Smooth muscle cell (in vitro differentiated cells): Measurements from ENCODE around the gene PGP. TPM values are rescaled to one million over a fixed set of nuclear protein-coding genes. Genes with fewer than 3 reads are reported as not detected.

ENCODE experiments used
- DNase-seq: peaks from one replicate; lab custom pipeline; 2025; ENCODE audit not compliant: unreplicated experiment; lab: John Stamatoyannopoulos, UW
- H2AFZ ChIP-seq: fragments of 200-600 bp; sonication (generic); 2 replicates; pipeline ENCODE4 v1.6.0; 2016; ENCODE audit warnings: antibody characterized with exemption, low read depth, mild to moderate bottlenecking
- H3F3A ChIP-seq: fragments of 200-600 bp; sonication (generic); 2 replicates; pipeline ENCODE4 v1.6.0; 2017; ENCODE audit warnings: antibody characterized with exemption, low read depth
- H3K27ac ChIP-seq: fragments of 200-600 bp; sonication (generic); 2 replicates; pipeline ENCODE4 v1.5.1; 2016; ENCODE audit warnings: low read depth, mild to moderate bottlenecking
- H3K27me3 ChIP-seq: fragments of 200-600 bp; sonication (generic); 2 replicates; pipeline ENCODE4 v1.6.1; 2016; ENCODE audit warnings: low read depth, mild to moderate bottlenecking
- H3K36me3 ChIP-seq: fragments of 200-600 bp; sonication (generic); 2 replicates; pipeline ENCODE4 v1.5.1; 2016; ENCODE audit warnings: low read depth
- H3K4me1 ChIP-seq: fragments of 200-600 bp; sonication (generic); 2 replicates; pipeline ENCODE4 v1.5.1; 2016; ENCODE audit warnings: low read depth
- H3K4me2 ChIP-seq: fragments of 200-600 bp; sonication (generic); 2 replicates; pipeline ENCODE4 v1.6.0; 2016; ENCODE audit warnings: mild to moderate bottlenecking
- H3K4me3 ChIP-seq: fragments of 200-600 bp; sonication (generic); 2 replicates; pipeline ENCODE4 v1.5.1; 2016; ENCODE audit warnings: mild to moderate bottlenecking
- H3K79me2 ChIP-seq: fragments of 200-600 bp; sonication (generic); 2 replicates; pipeline ENCODE4 v1.6.0; 2016; ENCODE audit warnings: low read depth, mild to moderate bottlenecking
- H3K9ac ChIP-seq: fragments of 200-600 bp; sonication (generic); 2 replicates; pipeline ENCODE4 v1.6.0; 2016; ENCODE audit warnings: low read depth
- H3K9me3 ChIP-seq: fragments of 200-600 bp; sonication (generic); replicated peaks from 2 replicates; pipeline ENCODE4 v1.5.1; 2016; ENCODE audit warnings: low read depth
- H4K20me1 ChIP-seq: fragments of 200-600 bp; sonication (generic); 2 replicates; pipeline ENCODE4 v1.6.0; 2016; ENCODE audit warnings: low read depth
- WGBS: methylation state at CpG from one replicate; pipeline ENCODE4 v1.1.7; 2016; ENCODE audit warnings: low lambda C conversion rate; 5-methylcytosine and 5-hydroxymethylcytosine counted together
- polyA plus RNA-seq: library from polyadenylated mRNA; unstranded; fragments of >200 nt; fragmentation: Nextera tagmentation; extraction: Ambion mirVana; gene quantifications from 2 replicates; pipeline ENCODE4 v1.2.1, GENCODE V29; 2016
- total RNA-seq: library from RNA; depleted of rRNA; stranded (reverse); fragments of >200 nt; gene quantifications from 2 replicates; pipeline ENCODE4 v1.2.3, GENCODE V29; 2014
- TF ChIP-seq, protein P1 (sequence below): fragments of 200-600 bp; sonication (generic); IDR thresholded peaks from 2 replicates; pipeline ENCODE4 v1.5.1; 2017; ENCODE audit warnings: borderline replicate concordance, mild to moderate bottlenecking, antibody characterized with exemption; ENCODE audit not compliant: insufficient read depth, poor library complexity, severe bottlenecking

The PGP gene
- total and polyA plus RNA-seq, 2 experiments from 2014 or later = 21.6 to 30.1 TPM

- Histone ChIP-seq H3K27me3 (peaks cover 14% of the 10 kb centered on the region), H3K27ac (no peak overlapping the region), H3K4me2 (no peak overlapping the region), H3K9me3 (no peaks in the 10 kb centered on the region), H3F3A (no peaks in the 10 kb centered on the region), H3K4me3 (no peak overlapping the region), H3K36me3 (no peaks in the 10 kb centered on the region), H3K4me1 (peaks cover 12% of the 10 kb centered on the region), H4K20me1 (peaks cover 76% of the 10 kb centered on the region), H2AFZ (no peak overlapping the region), H3K79me2 (peaks cover 14% of the 10 kb centered on the region), H3K9ac (no peak overlapping the region)
- TF ChIP-seq, protein P1, sequence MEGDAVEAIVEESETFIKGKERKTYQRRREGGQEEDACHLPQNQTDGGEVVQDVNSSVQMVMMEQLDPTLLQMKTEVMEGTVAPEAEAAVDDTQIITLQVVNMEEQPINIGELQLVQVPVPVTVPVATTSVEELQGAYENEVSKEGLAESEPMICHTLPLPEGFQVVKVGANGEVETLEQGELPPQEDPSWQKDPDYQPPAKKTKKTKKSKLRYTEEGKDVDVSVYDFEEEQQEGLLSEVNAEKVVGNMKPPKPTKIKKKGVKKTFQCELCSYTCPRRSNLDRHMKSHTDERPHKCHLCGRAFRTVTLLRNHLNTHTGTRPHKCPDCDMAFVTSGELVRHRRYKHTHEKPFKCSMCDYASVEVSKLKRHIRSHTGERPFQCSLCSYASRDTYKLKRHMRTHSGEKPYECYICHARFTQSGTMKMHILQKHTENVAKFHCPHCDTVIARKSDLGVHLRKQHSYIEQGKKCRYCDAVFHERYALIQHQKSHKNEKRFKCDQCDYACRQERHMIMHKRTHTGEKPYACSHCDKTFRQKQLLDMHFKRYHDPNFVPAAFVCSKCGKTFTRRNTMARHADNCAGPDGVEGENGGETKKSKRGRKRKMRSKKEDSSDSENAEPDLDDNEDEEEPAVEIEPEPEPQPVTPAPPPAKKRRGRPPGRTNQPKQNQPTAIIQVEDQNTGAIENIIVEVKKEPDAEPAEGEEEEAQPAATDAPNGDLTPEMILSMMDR = no peak
- no peak for DNase-seq
- WGBS = 95% methylated on average over 39 of the region's 41 CpGs
Measured at GRCh38 chr16:2232094-2232990, 17.7 kb upstream of the PGP start.

DNA sequence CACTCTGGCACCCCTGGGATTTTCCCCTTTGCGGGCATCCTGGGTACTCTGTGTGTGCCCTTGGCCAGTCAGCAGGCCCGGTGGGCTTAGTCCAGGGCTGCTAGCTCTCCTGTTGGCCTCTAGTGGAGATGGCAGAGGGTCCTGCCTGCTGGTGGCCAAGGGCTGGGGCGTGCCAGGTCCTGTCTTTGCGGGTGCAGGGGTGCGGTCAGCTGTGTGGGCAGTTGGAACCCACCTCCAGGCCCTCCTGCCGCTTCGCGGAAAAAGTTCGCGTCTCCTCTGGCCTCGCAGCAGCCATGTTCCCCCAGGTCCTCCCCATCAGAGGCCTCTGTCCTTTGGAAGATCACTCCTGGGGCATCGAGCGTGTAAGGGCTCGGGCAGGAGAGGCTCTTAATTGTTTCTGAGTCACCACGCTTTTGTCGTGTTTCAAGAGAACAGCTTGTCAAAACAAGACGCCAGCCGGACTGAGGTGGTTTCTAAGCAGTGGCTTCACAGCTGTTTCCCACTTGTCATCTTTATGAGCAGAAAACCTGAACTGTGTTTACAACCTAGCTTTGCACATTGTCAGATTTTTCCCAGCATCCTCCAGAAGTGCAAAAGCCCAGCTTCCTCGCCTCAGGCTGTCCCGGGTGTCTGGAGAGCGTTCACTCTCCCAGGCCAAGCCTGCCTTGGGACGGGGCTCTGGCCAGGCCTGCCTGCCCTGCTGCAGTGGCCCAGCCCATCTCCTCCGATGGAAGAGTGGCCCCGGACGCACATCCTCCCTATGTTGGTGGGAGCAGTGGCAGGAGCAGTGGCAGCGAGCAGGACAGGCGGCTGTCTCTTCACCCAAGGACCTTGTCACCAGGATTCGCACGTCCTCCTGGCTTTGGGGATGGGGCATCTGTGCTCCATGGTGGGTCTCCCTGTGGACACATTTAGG, 16.6 kb upstream of the PGP start:
- Histone ChIP-seq H3K27me3 (peaks cover 3% of the 10 kb centered on the region), H4K20me1 (peaks cover 81% of the 10 kb centered on the region), H3K9ac (no peak overlapping the region), H3K9me3 (no peaks in the 10 kb centered on the region), H3K4me1 (peaks cover 2% of the 10 kb centered on the region), H2AFZ (no peak overlapping the region), H3K4me2 (no peak overlapping the region), H3F3A (no peaks in the 10 kb centered on the region), H3K79me2 (peaks cover 24% of the 10 kb centered on the region), H3K36me3 (no peaks in the 10 kb centered on the region), H3K27ac (no peak overlapping the region), H3K4me3 (no peak overlapping the region)
- DNase-seq = no peak
- WGBS = 79% methylated on average over 29 of the region's 29 CpGs
- TF ChIP-seq, protein P1 = no peak

DNA sequence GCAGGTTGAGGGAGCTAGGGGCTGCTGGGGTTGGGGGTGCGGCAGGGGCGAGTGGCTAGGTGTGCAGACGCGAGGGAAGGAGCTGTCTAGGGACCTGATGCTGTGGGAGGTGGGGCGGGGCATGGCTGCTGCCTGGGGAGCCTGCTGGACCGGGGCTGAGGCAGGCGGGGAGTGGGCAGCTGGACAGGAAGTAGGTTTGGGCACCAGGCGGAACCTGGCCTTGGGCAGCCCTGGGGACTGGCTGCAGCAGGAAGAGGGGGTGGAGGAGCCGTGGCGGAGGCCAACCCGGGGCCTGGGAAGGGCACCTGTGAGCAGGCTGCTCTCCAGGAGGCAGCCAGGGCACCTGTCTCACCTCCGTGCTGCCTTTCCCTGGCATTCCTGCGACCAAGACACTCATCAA, 15.7 kb upstream of the PGP start:
- no peaks in the 10 kb centered on the region for H3F3A ChIP-seq
- no peaks in the 10 kb centered on the region for H3K9me3 ChIP-seq
- DNase-seq = no peak
- H3K4me1 ChIP-seq = no peaks in the 10 kb centered on the region
- TF ChIP-seq, protein P1 = no peak
- WGBS = 97% methylated on average over 8 of the region's 13 CpGs
- H2AFZ ChIP-seq = no peak overlapping the region
- no peaks in the 10 kb centered on the region for H3K36me3 ChIP-seq
- peaks cover 33% of the 10 kb centered on the region for H3K79me2 ChIP-seq
- no peak overlapping the region for H3K9ac ChIP-seq
- H3K4me2 ChIP-seq = no peak overlapping the region
- no peak overlapping the region for H3K4me3 ChIP-seq
- no peaks in the 10 kb centered on the region for H3K27me3 ChIP-seq
- peaks cover 78% of the 10 kb centered on the region for H4K20me1 ChIP-seq
- no peak overlapping the region for H3K27ac ChIP-seq
